Amniotic epithelial cell (primary cell): ENCODE results near the gene IDH3B.
"Not testable (repeated sequence)": the region's sequence is repeated elsewhere in the genome, so short reads cannot be mapped to it uniquely, and the experiment has no call there.

Experiments
- DNase-seq: peaks from one replicate; pipeline ENCODE4 v3.0.0-alpha.2; 2010; ENCODE audit warnings: low read depth

IDH3B gene

DNA sequence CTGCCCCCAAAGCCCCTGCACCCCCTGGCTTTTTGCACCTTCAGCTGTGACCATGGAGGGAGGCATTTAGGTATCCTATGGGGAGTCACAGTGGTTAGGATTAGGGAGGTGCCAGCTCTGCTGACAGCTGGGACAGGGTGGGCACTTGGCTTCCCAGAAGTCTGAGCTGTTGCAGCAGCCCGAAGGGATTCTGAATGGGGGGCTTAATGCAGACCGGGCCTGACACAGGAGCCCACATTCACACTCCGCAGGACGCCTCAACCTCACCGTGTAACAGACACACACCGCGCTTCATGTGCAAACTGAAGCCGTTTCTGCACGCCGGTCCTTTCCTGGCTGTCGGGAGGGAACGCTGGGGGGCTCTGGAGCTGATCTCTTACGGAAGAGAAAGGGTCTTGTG is 30.5 kb upstream of the IDH3B start:
- DNase-seq = no peak

- no peak for DNase-seq
Measured at GRCh38 chr20:2694008-2694471, 30.0 kb upstream of the IDH3B start.

- DNase-seq = peak; percentile 4
Measured at GRCh38 chr20:2693286-2694007, 29.4 kb upstream of the IDH3B start.

DNA sequence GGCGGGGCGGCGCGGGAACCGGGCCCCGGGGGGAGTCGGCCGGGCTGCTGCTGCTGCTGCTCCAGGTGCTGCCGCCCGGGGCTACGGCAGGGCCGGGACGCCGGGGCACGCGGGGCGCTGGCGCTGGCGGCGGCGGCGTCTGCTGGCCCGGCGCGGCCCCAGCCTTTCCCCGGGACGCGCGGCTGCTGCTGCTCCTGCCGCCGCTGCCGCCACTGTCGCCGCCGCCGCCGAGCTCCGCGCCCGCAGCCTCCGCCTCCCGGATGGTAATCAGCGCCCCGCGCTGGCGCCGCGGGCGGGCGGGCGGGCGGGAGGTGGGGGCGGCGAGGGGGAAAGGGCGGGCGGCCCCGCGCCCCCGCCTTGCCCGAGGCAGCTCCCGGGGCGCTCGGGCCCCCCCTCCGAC is 28.9 kb upstream of the IDH3B start:
- no peak for DNase-seq

DNA sequence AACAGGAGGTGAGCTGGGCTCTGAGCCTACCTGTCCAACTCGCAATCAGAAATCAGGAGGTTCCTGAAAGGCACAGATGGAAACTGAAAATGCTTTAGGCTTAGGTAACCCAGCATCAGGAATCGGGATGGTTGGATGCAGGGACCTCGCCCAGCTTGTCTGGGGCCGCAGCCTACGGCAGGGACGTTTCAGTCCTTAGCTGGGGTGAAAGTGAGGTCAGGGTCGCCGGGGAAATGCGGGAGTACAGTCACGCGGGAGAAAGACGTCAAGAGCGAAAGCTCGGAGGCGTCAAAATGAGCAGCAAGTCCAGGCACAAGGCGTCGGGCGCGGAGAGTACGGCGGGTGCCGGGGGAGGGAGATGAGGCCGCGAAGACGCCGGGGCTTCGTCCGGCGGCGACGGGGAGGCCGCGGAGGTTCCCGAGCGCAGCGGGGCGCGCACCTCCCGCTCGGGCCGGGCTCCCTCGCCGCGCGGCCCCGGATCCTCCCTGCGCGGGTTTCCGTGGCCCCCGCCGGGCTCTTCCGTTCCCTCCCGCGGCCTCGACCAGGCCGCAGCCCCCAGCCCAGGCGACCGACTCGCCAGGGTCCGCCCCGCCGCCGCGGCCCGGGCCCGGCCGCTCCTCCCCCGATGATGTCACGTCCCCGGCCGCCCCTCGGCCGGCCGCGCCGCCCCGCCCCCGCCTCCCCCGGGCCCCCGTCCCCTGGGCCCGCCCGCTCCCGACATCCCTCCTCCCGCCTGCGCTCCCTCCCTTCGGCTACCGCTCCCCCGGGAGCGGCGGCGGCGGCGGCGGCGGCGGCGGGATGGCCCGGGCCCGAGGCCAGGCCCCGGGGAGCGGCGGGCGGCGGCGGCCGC is 28.2 kb upstream of the IDH3B start, which contains the start of gene EBF4:
Gene EBF4, plus strand, starts transcription at position 745 of the 850 bp plus-strand sequence. CDS start 866 bp downstream, outside the sequence.
- DNase-seq = peak; percentile 10

- no peak for DNase-seq
Measured at GRCh38 chr20:2691663-2692035, 27.6 kb upstream of the IDH3B start.

- DNase-seq = no peak
Measured at GRCh38 chr20:2691127-2691526, 27.1 kb upstream of the IDH3B start.

DNA sequence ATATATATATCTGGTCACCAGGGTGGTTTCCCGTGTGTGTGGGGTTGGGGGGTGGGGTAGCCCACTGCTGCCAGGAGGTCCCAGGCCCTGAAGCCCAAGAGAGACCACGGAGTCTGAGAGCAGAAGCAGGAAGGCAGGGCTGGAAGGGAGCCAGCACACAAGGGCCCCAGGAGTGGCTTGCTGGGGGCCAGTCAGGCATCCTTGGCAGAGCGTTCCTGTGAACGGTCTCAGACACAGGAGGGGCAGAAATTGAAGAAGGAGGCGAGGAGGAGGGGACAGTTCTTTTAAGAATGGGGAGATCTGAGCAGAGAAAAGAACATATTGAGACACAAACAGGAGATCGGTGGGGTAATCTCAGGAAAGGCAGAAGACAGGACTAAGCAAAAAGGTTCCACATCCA is 26.7 kb upstream of the IDH3B start:
- DNase-seq = no peak

- no peak for DNase-seq
Measured at GRCh38 chr20:2690213-2690612, 26.2 kb upstream of the IDH3B start.

DNA sequence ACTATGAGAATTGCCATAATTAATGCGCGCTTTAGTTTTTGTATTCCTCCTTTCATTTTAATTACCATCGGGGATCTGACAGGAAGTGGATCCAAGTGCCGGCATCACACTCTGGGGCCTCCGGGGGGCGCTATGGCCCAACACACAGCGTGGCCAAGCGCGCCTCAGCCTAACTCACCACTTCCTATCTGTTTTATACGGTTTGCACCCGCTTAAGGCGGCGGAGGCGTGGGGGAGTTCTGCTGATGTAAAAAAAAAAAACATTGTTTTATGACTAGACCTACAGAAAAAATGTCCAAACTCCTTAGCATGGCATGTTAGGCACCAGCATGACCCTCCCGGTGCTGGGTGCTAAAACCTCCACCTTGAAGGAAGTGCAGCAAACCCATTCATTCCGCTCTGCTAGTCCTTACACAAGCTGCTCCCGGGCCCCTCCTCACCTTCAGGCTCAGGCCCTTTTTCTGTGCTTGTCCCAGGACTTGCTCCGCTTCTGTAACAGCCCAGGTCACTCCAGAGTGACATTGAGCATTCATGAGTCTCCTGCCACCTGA is 24.1 kb upstream of the IDH3B start:
- peak; percentile 42 for DNase-seq

GRCh38 chr20:2687514-2687913 is 23.5 kb upstream of the IDH3B start:
- DNase-seq = no peak

- DNase-seq = not testable (repeated sequence)
Measured at GRCh38 chr20:2684817-2685216, 20.8 kb upstream of the IDH3B start.

- DNase-seq = not testable (repeated sequence)
Measured at GRCh38 chr20:2682040-2682439, 18.0 kb upstream of the IDH3B start.

GRCh38 chr20:2680046-2680445 is 16.0 kb upstream of the IDH3B start:
- DNase-seq = no peak

DNA sequence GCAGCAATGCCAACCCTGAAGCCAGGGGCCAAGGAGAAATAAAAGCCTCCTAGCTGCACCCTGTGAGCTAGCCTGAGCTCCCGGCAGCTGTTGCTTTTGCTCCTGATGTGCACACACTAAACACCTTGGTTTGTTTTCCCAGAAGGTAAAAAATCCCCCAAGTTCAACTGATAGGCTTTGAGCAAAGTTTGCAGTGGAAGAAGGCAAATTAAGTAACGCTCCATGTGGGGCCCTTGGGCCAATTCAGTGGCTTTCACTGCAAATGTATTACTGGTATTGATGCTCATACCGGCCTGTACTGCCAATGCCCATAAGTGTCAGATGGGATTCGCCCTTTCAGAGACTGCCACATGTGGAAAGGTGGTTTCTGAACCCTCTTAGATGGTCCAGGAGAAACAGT is 9.4 kb upstream of the IDH3B start:
- no peak for DNase-seq

DNA sequence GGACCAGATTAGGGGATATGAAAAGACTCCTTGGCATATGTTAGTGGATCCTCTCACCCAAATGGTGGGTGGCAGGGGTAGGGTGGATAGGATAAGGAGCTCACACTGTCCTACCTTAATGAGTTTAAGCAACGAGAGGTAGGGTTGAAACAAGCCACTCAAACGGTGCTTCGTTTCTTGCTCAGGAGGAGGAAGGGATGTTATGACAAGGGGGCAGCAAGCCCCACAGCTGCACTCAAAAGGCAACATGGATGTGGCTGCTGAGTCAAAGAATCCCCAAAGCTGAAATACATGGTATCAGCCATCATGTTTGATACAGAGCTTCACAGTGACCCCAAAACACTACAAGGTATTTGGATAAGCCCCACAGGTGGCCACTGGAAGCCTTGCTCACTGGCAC is 8.4 kb upstream of the IDH3B start:
- DNase-seq = no peak

DNA sequence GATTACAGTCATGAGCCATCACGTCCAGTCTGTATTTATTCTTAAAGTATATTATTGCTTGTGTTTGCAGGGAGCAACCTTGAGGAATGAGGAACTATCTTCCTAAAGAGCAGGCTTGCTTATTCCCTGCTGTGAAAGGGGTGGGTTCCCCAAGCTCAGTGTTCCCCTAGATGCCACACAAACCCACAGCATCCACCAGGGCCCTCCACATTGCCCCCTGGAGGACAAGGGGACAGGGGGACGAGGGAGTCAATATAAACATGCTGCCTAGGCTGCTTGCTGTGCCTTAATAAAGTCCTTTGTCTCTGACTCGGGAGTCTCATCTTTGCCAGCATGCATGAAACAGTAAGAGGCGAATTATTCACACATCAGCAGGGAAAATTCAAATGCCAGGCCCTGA is 8.0 kb upstream of the IDH3B start:
- DNase-seq = no peak

DNA sequence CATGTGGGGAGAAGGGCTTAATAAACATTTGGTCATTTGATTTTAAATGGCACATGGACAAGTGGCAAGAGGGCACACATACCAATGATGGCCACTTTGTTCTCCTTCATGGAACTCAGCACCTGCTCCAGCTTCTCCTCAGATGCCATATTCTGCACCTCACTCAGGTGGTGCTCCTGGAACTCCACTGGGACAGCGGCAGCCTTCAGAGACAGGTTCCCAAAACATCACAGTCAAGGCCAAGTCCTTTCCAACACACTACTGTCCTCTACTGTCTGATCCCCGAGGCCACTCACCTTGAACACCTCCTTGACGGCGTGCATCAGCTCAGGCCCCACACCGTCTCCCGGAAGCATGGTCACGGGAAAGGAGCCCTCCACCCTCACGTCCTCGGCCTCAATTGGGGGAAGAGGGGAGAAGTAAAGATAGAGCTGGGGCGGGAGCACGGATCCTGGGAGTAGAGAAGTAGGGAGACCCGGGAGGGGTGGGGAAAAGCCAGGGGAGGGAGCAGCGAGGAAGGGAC is 591 bp downstream of the IDH3B start:
- no peak for DNase-seq

DNA sequence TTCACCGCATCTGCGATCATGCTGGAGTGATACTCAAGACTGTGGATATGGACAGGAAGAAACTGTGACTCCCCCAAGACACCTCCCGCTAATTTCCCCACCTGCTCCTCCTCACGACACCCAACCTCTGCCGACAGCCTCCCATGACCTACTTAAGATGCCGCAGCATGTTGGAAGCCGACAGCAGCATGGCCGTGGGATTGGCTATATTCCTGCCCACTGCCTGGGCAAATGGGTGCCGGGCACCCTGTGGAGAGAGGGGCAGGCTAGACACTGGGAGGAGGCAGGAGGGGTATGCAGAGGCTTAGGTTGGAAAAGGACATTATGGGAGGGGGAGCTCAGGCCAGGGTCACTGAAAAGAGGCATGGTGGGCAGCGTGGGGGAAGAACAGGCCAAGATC is 4.5 kb downstream of the IDH3B start:
- DNase-seq = no peak

- no peak for DNase-seq
Measured at GRCh38 chr20:2658414-2659354, 5.3 kb downstream of the IDH3B start.

DNA sequence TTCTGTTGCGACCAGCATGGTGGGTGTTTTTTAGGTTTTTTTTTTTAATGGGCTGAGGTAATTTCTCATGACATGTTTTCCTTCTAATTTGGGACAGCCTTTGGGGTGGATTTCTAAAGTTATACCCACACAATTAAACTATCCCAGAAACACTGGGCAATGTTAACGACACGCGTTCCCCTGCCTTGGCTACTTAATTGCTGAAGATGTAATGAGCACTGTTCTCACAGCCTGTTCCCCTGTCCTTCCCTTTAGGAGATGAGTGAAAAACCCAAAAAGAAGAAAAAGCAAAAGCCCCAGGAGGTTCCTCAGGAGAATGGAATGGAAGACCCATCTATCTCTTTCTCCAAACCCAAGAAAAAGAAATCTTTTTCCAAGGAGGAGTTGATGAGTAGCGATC is 6.3 kb downstream of the IDH3B start:
- no peak for DNase-seq

DNA sequence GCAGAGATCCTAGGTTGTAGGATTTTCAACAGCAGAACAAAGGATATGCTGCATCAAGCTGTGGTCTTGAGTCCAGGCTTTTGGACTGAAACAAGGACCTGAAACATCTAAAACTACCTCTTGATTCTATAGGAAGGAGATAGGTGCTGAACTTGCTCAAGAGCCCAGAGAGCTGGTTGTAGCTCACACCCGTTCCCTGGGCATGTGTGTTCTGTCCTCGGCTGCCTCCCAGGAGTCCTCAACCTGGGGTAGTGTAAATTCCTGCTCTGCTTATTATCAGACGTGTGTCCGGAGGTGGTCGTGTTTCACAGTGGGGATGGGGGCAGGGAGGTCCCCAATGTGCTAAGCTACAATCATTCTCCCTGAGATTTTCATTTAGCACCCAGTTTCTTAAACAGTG is 6.8 kb downstream of the IDH3B start:
- no peak for DNase-seq
